K562 (cell line): Measurements from ENCODE around the gene STPG4.
A peak's percentile ranks its signal among the peaks of the same experiment; 100 is the strongest.

Experiments used
- POLR2A ChIP-seq: fragments of 450-650 bp; conservative IDR thresholded peaks from 2 replicates; pipeline ENCODE4 v1.6.1; 2016
- RNF2 ChIP-seq: sonication (generic); IDR thresholded peaks from 2 replicates; pipeline ENCODE4 v1.6.1; 2016

DNA sequence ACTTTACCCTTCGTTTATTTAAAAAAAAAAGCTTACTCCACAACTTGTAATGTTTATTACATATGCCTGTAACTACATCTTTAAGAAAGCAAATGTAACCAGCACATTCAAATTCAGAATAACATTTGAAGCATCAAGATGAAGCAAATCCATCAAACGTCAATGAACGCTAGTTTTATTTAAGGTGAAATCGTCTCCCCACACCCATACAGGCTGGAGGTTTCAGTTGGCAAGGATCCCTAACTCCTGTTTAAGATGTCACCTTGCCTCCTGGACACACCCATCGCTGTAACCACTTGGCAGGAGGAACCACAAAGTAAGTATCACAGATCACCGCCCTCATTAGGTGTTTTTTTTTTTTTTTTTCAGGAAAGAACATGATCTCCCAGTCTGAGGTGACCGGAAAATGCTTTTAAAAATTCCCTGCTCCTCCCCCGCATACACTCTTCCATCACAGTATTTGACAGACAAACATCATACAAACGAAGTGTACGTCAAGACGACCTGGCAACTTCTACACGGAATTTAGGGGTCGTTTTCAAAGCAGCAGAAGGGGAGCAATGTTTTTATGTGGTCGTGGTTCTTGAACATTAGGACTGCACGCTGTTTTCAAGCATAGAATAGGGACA lies 19.7 kb upstream of the STPG4 start:
- peak; percentile 60 for TF ChIP-seq POLR2A
- TF ChIP-seq RNF2: no peak
